IPS-18c (cell line): Measurements from ENCODE around the gene TTLL8.

Experiments used
- H3K4me3 ChIP-seq: 2 replicates; pipeline ENCODE4 v1.7.0; 2013; ENCODE audit warnings: low read depth, mild to moderate bottlenecking, low read length, moderate library complexity; ENCODE audit not compliant: insufficient read depth
- H3K9me3 ChIP-seq: one replicate; pipeline ENCODE4 v1.6.1; 2013; ENCODE audit warnings: mild to moderate bottlenecking, low read length, moderate library complexity; ENCODE audit not compliant: control insufficient read depth, insufficient read depth

TTLL8 gene

GRCh38 chr22:50085211-50085972, 27.3 kb upstream of the TTLL8 start, which contains the start of gene MLC1:
Gene MLC1 (minus strand): TSS chr22:50085426. CDS start chr22:50084902, 524 bp downstream.
- H3K9me3 ChIP-seq: no peaks in the 10 kb centered on the region
- no peak within 1 kb of the TSS for H3K4me3 ChIP-seq

GRCh38 chr22:50084614-50085021, 26.5 kb upstream of the TTLL8 start:
- H3K9me3 ChIP-seq: no peaks in the 10 kb centered on the region
- H3K4me3 ChIP-seq: no peak overlapping the region

- Histone ChIP-seq H3K4me3 (no peak overlapping the region), H3K9me3 (no peaks in the 10 kb centered on the region)
Observed at GRCh38 chr22:50084080-50084477, 26.0 kb upstream of the TTLL8 start.

- Histone ChIP-seq H3K9me3 (no peaks in the 10 kb centered on the region), H3K4me3 (no peak overlapping the region; the same call in 1 of the 2 replicates)
Observed at GRCh38 chr22:50083462-50084079, 25.5 kb upstream of the TTLL8 start.

GRCh38 chr22:50082961-50083461, 24.9 kb upstream of the TTLL8 start:
- H3K4me3 ChIP-seq: no peak overlapping the region; the same call in 1 of the 2 replicates

GRCh38 chr22:50082197-50082715, 24.2 kb upstream of the TTLL8 start:
- Histone ChIP-seq H3K9me3 (no peaks in the 10 kb centered on the region), H3K4me3 (no peak overlapping the region)

More at GRCh38 chr22:50082961-50083461, 24.9 kb upstream of the TTLL8 start:
- H3K9me3 ChIP-seq: no peaks in the 10 kb centered on the region

GRCh38 chr22:50081426-50082196, 23.5 kb upstream of the TTLL8 start:
- H3K4me3 ChIP-seq: no peak overlapping the region
- H3K9me3 ChIP-seq: no peaks in the 10 kb centered on the region

- H3K9me3 ChIP-seq: no peaks in the 10 kb centered on the region
- H3K4me3 ChIP-seq: no peak overlapping the region
Observed at GRCh38 chr22:50080077-50080465, 22.0 kb upstream of the TTLL8 start.

- Histone ChIP-seq H3K4me3 (no peak overlapping the region), H3K9me3 (no peaks in the 10 kb centered on the region)
Observed at GRCh38 chr22:50078761-50079160, 20.7 kb upstream of the TTLL8 start.

GRCh38 chr22:50078246-50078645, 20.1 kb upstream of the TTLL8 start:
- Histone ChIP-seq H3K9me3 (no peaks in the 10 kb centered on the region), H3K4me3 (no peak overlapping the region)

GRCh38 chr22:50076646-50077535, 18.8 kb upstream of the TTLL8 start:
- Histone ChIP-seq H3K9me3 (no peaks in the 10 kb centered on the region), H3K4me3 (no peak overlapping the region)

- no peak overlapping the region for H3K4me3 ChIP-seq
Observed at GRCh38 chr22:50074551-50075530, 16.7 kb upstream of the TTLL8 start.

GRCh38 chr22:50074056-50074455, 16.0 kb upstream of the TTLL8 start:
- Histone ChIP-seq H3K4me3 (no peak overlapping the region), H3K9me3 (no peaks in the 10 kb centered on the region)

More at GRCh38 chr22:50074551-50075530, 16.7 kb upstream of the TTLL8 start:
- H3K9me3 ChIP-seq: no peaks in the 10 kb centered on the region

GRCh38 chr22:50072714-50073538, 14.8 kb upstream of the TTLL8 start:
- H3K4me3 ChIP-seq: no peak overlapping the region
- no peaks in the 10 kb centered on the region for H3K9me3 ChIP-seq

GRCh38 chr22:50072167-50072555, 14.1 kb upstream of the TTLL8 start:
- no peaks in the 10 kb centered on the region for H3K9me3 ChIP-seq

More at GRCh38 chr22:50072167-50072555, 14.1 kb upstream of the TTLL8 start:
- H3K4me3 ChIP-seq: no peak overlapping the region
